ENCODE data around the gene RTN4.

Gene RTN4

GRCh38 chr2:55073000-55073983 is 23.0 kb upstream of the RTN4 start:
- TF ChIP-seq SIN3A (IDR thresholded peaks at IDR 0.05; ENCODE audit: borderline replicate concordance, insufficient read depth, low read length) = no peak
- TF ChIP-seq FOXP2 (optimal IDR thresholded peaks at IDR 0.05; ENCODE audit: borderline replicate concordance, extremely low read depth, extremely low read length, insufficient read depth) = no peak
- TF ChIP-seq POLR2AphosphoS5 (IDR thresholded peaks at IDR 0.05; ENCODE audit: low read depth, low read length) = no peak
- TF ChIP-seq REST (IDR thresholded peaks at IDR 0.05; ENCODE audit: insufficient read depth in 1 of 2, low read depth in 2 of 2, low read length in 2 of 2) = no peak
- no peak for TF ChIP-seq TAF1 (IDR thresholded peaks at IDR 0.05; ENCODE audit: borderline replicate concordance, insufficient read depth, low read length)

- TF ChIP-seq POLR2AphosphoS5 (IDR thresholded peaks at IDR 0.05; ENCODE audit: low read depth, low read length) (no peak), REST (IDR thresholded peaks at IDR 0.05; ENCODE audit: insufficient read depth in 1 of 2, low read depth in 2 of 2, low read length in 2 of 2) (no peak), SIN3A (IDR thresholded peaks at IDR 0.05; ENCODE audit: borderline replicate concordance, insufficient read depth, low read length) (no peak), TAF1 (IDR thresholded peaks at IDR 0.05; ENCODE audit: borderline replicate concordance, insufficient read depth, low read length) (no peak), FOXP2 (optimal IDR thresholded peaks at IDR 0.05; ENCODE audit: borderline replicate concordance, extremely low read depth, extremely low read length, insufficient read depth) (no peak)
Measured at GRCh38 chr2:55063713-55064323, 13.6 kb upstream of the RTN4 start.

- TF ChIP-seq REST (IDR thresholded peaks at IDR 0.05; ENCODE audit: insufficient read depth in 1 of 2, low read depth in 2 of 2, low read length in 2 of 2) (no peak), TAF1 (IDR thresholded peaks at IDR 0.05; ENCODE audit: borderline replicate concordance, insufficient read depth, low read length) (no peak), SIN3A (IDR thresholded peaks at IDR 0.05; ENCODE audit: borderline replicate concordance, insufficient read depth, low read length) (no peak)
Measured at GRCh38 chr2:55063226-55063625, 13.0 kb upstream of the RTN4 start.

- no peak for TF ChIP-seq TAF1 (IDR thresholded peaks at IDR 0.05; ENCODE audit: borderline replicate concordance, insufficient read depth, low read length)
- TF ChIP-seq FOXP2 (optimal IDR thresholded peaks at IDR 0.05; ENCODE audit: borderline replicate concordance, extremely low read depth, extremely low read length, insufficient read depth) = no peak
- no peak for TF ChIP-seq SIN3A (IDR thresholded peaks at IDR 0.05; ENCODE audit: borderline replicate concordance, insufficient read depth, low read length)
- no peak for TF ChIP-seq REST (IDR thresholded peaks at IDR 0.05; ENCODE audit: insufficient read depth in 1 of 2, low read depth in 2 of 2, low read length in 2 of 2)
- no peak for TF ChIP-seq POLR2AphosphoS5 (IDR thresholded peaks at IDR 0.05; ENCODE audit: low read depth, low read length)
Measured at GRCh38 chr2:55062754-55063153, 12.5 kb upstream of the RTN4 start.

All from PFSK-1 (cell line).